BE2C (cell line): ENCODE data around the gene LTA4H.

Experiments used
- DNase-seq: peaks from one replicate; pipeline ENCODE4 v3.0.0-alpha.2; 2020
- H3K27me3 ChIP-seq: fragments of 250-450 bp; sonication (Bioruptor Pico); 2 replicates; pipeline ENCODE4 v1.5.1; 2020; ENCODE audit warnings: mild to moderate bottlenecking
- H3K36me3 ChIP-seq: fragments of 250-450 bp; sonication (Bioruptor Pico); 2 replicates; pipeline ENCODE4 v1.5.1; 2020; ENCODE audit warnings: mild to moderate bottlenecking
- H3K4me1 ChIP-seq: fragments of 250-450 bp; sonication (Bioruptor Pico); 2 replicates; pipeline ENCODE4 v1.5.1; 2020
- H3K4me3 ChIP-seq: 2 replicates; pipeline ENCODE4 v1.5.1; 2011; ENCODE audit warnings: low read depth, low read length
- H3K9me3 ChIP-seq: fragments of 250-450 bp; sonication (Bioruptor Pico); 2 replicates; pipeline ENCODE4 v1.5.1; 2020
- TF ChIP-seq, protein P1 (sequence below): IDR thresholded peaks from 2 replicates; pipeline ENCODE4 v1.5.1; 2012; ENCODE audit warnings: mild to moderate bottlenecking, low read depth, low read length

LTA4H gene

DNA sequence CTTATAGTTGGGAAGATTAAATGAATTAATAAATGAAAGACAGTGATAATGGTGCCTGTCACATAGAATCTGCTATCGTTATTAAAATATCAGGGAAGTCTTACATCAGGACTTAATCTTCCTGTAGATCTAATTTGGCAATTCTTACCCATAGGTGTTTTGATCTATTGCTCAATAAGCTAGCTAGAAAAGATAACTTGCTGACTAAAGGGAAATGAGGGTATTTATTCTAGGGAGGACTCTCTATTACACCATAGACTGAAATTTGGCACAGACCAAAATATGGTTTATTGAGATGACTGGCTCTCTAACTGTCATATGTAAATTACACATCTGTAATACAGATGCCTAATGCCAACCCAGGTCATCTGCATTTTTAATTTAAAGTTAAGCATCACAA is 50.7 kb downstream of the LTA4H start:
- Histone ChIP-seq H3K36me3 (no peaks in the 10 kb centered on the region), H3K4me3 (no peak overlapping the region)

DNA sequence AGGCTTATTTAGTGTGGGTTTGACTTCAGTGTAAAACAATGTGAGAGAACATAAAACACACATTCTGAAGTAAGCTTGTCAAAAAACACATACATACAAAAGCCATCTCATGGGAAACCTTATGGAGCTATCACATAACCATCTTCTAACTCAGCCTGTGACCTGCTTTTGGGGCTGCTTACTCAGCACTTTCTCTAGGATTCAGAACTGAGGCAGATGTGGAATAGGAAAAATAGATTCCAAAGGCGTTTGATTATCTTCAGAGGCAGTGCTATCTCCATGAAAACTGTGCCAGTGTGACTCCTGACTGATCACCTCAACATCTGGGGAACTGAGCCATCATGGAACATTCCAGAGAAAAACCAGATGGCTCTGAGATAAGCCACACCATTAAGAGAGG is 52.8 kb downstream of the LTA4H start:
- peaks cover 5% of the 10 kb centered on the region for H3K27me3 ChIP-seq
- no peaks in the 10 kb centered on the region for H3K36me3 ChIP-seq
- TF ChIP-seq, protein P1, sequence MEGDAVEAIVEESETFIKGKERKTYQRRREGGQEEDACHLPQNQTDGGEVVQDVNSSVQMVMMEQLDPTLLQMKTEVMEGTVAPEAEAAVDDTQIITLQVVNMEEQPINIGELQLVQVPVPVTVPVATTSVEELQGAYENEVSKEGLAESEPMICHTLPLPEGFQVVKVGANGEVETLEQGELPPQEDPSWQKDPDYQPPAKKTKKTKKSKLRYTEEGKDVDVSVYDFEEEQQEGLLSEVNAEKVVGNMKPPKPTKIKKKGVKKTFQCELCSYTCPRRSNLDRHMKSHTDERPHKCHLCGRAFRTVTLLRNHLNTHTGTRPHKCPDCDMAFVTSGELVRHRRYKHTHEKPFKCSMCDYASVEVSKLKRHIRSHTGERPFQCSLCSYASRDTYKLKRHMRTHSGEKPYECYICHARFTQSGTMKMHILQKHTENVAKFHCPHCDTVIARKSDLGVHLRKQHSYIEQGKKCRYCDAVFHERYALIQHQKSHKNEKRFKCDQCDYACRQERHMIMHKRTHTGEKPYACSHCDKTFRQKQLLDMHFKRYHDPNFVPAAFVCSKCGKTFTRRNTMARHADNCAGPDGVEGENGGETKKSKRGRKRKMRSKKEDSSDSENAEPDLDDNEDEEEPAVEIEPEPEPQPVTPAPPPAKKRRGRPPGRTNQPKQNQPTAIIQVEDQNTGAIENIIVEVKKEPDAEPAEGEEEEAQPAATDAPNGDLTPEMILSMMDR, result no peak
- no peak overlapping the region for H3K4me3 ChIP-seq
- no peaks in the 10 kb centered on the region for H3K9me3 ChIP-seq
- no peak for DNase-seq
- no peaks in the 10 kb centered on the region for H3K4me1 ChIP-seq

More for the DNA sequence above, 50.7 kb downstream of the LTA4H start:
- DNase-seq, result no peak
- Histone ChIP-seq H3K4me1 (no peaks in the 10 kb centered on the region), H3K27me3 (peaks cover 9% of the 10 kb centered on the region), H3K9me3 (no peaks in the 10 kb centered on the region)
- TF ChIP-seq, protein P1, result no peak

DNA sequence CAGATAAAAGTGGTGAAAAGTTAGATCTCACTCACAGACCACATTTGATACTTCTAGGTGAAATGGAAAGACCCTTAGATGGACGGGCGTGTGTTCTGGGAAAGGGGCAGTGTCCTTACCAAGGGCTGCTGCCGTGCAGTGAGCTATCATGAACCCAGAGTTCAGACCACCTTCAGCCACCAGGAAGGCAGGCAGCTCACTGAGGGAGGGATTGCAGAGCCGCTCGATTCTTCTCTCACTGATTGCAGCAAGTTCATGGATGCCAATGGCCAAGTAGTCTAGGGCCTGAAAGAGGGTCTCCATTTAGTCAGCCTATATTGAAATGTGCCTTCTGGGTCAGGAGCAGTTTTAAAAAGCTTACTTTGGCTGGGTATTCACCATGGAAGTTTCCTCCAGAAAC is 55.0 kb downstream of the LTA4H start:
- H3K9me3 ChIP-seq, result no peaks in the 10 kb centered on the region
- no peaks in the 10 kb centered on the region for H3K36me3 ChIP-seq
- TF ChIP-seq, protein P1, result no peak
- no peak for DNase-seq
- no peaks in the 10 kb centered on the region for H3K4me1 ChIP-seq
- H3K27me3 ChIP-seq, result peaks cover 9% of the 10 kb centered on the region
- no peak overlapping the region for H3K4me3 ChIP-seq

DNA sequence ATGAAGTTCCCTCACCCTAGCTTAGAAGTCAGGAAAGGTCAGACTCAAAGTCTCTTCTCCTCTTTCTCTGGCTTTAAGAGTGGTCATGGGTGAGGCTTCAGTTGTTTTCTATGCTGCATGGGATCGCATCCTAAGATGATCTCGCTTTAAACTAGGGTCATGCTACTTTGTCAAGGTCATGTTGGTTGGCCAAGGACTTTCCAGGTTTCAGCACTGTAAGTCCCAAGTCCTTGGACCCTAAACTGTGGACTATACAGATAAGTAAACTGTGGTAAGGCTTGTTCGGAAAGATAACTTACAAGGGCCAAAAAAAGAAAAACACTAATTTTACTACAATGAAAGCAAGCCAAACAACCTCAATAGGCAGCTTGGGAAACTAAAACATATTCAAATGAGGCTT is 56.6 kb downstream of the LTA4H start:
- no peaks in the 10 kb centered on the region for H3K36me3 ChIP-seq
- TF ChIP-seq, protein P1, result no peak

DNA sequence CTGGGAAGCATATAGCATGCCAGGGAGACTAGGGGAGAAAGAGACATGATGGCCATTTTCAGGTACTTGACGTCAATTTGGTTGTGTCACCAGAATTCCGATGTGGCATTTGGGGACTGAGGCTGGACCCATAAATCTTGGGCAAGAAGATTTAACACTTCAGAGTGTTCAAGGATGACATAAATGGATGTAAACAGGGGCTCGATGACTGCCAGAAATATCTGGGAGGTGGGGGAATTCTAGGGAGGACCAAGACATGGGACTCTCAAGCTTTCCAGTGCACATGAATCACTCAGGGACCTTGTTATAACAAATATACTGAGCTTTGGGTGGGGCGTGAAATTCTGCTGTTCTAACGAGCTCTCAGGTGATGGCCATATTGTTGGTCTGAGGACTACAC is 57.0 kb downstream of the LTA4H start:
- no peaks in the 10 kb centered on the region for H3K9me3 ChIP-seq
- H3K4me1 ChIP-seq, result no peaks in the 10 kb centered on the region
- TF ChIP-seq, protein P1, result no peak
- no peaks in the 10 kb centered on the region for H3K36me3 ChIP-seq
- no peak overlapping the region for H3K4me3 ChIP-seq
- DNase-seq, result no peak
- peaks cover 9% of the 10 kb centered on the region for H3K27me3 ChIP-seq

More for the DNA sequence above, 56.6 kb downstream of the LTA4H start:
- Histone ChIP-seq H3K4me3 (no peak overlapping the region), H3K27me3 (peaks cover 9% of the 10 kb centered on the region), H3K9me3 (no peaks in the 10 kb centered on the region), H3K4me1 (no peaks in the 10 kb centered on the region)
- no peak for DNase-seq

DNA sequence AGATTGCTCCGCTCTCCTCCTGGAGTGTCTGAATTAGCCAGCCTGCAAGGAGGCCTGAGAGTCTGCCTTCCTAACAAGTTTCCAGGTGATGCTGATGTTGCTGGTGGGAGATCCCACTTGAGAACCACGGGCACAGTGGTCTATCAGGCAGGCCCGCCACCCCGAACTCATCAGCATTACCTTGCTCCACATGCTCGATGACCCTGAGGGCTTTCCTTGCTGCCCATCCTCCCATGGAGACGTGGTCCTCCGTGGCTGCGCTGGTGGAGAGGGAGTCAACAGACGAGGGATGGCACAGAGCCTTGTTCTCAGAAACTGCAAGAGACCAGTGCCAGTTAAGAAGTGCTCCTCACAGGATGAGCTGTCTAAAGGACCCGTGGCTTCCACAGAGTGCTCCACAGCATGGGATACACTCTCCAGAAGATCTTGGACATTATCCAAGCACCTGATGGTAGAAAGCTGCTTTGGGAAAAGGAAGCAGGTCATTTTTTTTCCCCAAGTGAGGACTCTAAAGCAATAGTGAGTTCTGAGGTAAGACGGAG is 57.6 kb downstream of the LTA4H start:
- H3K4me3 ChIP-seq, result no peak overlapping the region
- H3K27me3 ChIP-seq, result peaks cover 9% of the 10 kb centered on the region
- no peaks in the 10 kb centered on the region for H3K9me3 ChIP-seq
- no peaks in the 10 kb centered on the region for H3K4me1 ChIP-seq
- DNase-seq, result no peak
- H3K36me3 ChIP-seq, result no peaks in the 10 kb centered on the region
- TF ChIP-seq, protein P1, result no peak
